Mammary epithelial cell (primary cell): Measurements from ENCODE around the gene SMIM3.

Experiments
- CTCF ChIP-seq, 2 donors: IDR thresholded peaks in 1 of 2; conservative IDR thresholded peaks in 1 of 2; 2 replicates each; pipeline ENCODE4 v1.5.1; 2011 to 2012; ENCODE audit warnings: inconsistent platforms in 2 of 2, low read length in 2 of 2, mild to moderate bottlenecking in 2 of 2, control low read depth in 1 of 2, low read depth in 1 of 2; ENCODE audit not compliant: insufficient read depth in 1 of 2; ENCODE audit errors: extremely low read depth in 1 of 2
- EZH2 ChIP-seq: IDR thresholded peaks from 2 replicates; pipeline ENCODE4 v1.6.1; 2012; ENCODE audit warnings: low read length, inconsistent platforms, borderline replicate concordance

GRCh38 chr5:150794927-150795326, 16.4 kb downstream of the SMIM3 start:
- TF ChIP-seq CTCF (conservative IDR thresholded peaks at IDR 0.05 in 1 of 2, IDR thresholded peaks at IDR 0.05 in 1 of 2; ENCODE audit: extremely low read depth in 1 of 2, insufficient read depth in 1 of 2, low read depth in 1 of 2, low read length in 2 of 2) (no peak), EZH2 (no peak)
